Astrocyte of the spinal cord (primary cell): ENCODE measurements around the gene SPOP.
"Not testable (repeated sequence)": the region's sequence is repeated elsewhere in the genome, so short reads cannot be mapped to it uniquely, and the experiment has no call there.

Experiments
- DNase-seq: peaks from one replicate; pipeline ENCODE4 v3.0.0; 2011; ENCODE audit warnings: low read depth, low spot score
- H3K4me3 ChIP-seq: 2 replicates; pipeline ENCODE4 v1.5.1; 2011; ENCODE audit warnings: low read depth, mild to moderate bottlenecking, low read length, moderate library complexity
- CTCF ChIP-seq: IDR thresholded peaks from 2 replicates; pipeline ENCODE4 v1.5.1; 2012; ENCODE audit warnings: low read depth, mild to moderate bottlenecking, low read length, inconsistent platforms
- in situ Hi-C: cut with HindIII; loops from 2 replicates; pipeline ENCODE4 v1.10.0; 2017; ENCODE audit warnings: low sequenced_read_pairs

The SPOP gene

GRCh38 chr17:49551221-49552069 lies 126.5 kb downstream of the SPOP start:
- no peak overlapping the region for H3K4me3 ChIP-seq
- no peak for TF ChIP-seq CTCF
- in situ Hi-C loops = no loop called here
- DNase-seq = no peak

- DNase-seq, H3K4me3 ChIP-seq, in situ Hi-C loops: not testable (repeated sequence)
Measured at GRCh38 chr17:49550764-49551163, 127.1 kb downstream of the SPOP start.

- DNase-seq = no peak
- no peak overlapping the region for H3K4me3 ChIP-seq
- in situ Hi-C loops = no loop called here
- TF ChIP-seq CTCF = no peak
Measured at GRCh38 chr17:49549691-49550678, 127.9 kb downstream of the SPOP start.

GRCh38 chr17:49549311-49549605 lies 128.6 kb downstream of the SPOP start:
- no peak overlapping the region for H3K4me3 ChIP-seq
- no peak for TF ChIP-seq CTCF
- in situ Hi-C loops = no loop called here
- no peak for DNase-seq
